NT2/D1 (cell line): ENCODE data around the gene IGSF9B.

Experiments
- SUZ12 ChIP-seq: IDR thresholded peaks from 2 replicates; pipeline ENCODE4 v1.6.1; 2011; ENCODE audit not compliant: insufficient read length, insufficient read depth; ENCODE audit errors: extremely low read depth
- YY1 ChIP-seq: IDR thresholded peaks from 2 replicates; pipeline ENCODE4 v1.6.1; 2011; ENCODE audit not compliant: insufficient read length, insufficient read depth
- ZNF274 ChIP-seq: IDR thresholded peaks from 2 replicates; pipeline ENCODE4 v1.6.1; 2011; ENCODE audit warnings: mild to moderate bottlenecking, low read depth, low read length

GRCh38 chr11:134001596-134001995 is 44.8 kb upstream of the IGSF9B start:
- TF ChIP-seq YY1 (no peak), SUZ12 (no peak), ZNF274 (no peak)
